Astrocyte of the cerebellum (primary cell): ENCODE data around the gene ENC1.

Experiments used
- DNase-seq: peaks from one replicate; pipeline ENCODE4 v3.0.0-alpha.2; 2011; ENCODE audit warnings: low read depth
- H3K4me3 ChIP-seq: 2 replicates; pipeline ENCODE4 v1.5.1; 2011; ENCODE audit warnings: mild to moderate bottlenecking, low read depth, low read length, moderate library complexity
- in situ Hi-C: cut with HindIII; loops from 2 replicates; pipeline ENCODE4 v1.10.0; 2017; ENCODE audit warnings: low sequenced_read_pairs
- TF ChIP-seq, protein P1 (sequence below): IDR thresholded peaks from 2 replicates; pipeline ENCODE4 v1.5.1; 2012; ENCODE audit warnings: low read length, low read depth, moderate library complexity, mild to moderate bottlenecking; ENCODE audit errors: missing control alignments

Gene ENC1

DNA sequence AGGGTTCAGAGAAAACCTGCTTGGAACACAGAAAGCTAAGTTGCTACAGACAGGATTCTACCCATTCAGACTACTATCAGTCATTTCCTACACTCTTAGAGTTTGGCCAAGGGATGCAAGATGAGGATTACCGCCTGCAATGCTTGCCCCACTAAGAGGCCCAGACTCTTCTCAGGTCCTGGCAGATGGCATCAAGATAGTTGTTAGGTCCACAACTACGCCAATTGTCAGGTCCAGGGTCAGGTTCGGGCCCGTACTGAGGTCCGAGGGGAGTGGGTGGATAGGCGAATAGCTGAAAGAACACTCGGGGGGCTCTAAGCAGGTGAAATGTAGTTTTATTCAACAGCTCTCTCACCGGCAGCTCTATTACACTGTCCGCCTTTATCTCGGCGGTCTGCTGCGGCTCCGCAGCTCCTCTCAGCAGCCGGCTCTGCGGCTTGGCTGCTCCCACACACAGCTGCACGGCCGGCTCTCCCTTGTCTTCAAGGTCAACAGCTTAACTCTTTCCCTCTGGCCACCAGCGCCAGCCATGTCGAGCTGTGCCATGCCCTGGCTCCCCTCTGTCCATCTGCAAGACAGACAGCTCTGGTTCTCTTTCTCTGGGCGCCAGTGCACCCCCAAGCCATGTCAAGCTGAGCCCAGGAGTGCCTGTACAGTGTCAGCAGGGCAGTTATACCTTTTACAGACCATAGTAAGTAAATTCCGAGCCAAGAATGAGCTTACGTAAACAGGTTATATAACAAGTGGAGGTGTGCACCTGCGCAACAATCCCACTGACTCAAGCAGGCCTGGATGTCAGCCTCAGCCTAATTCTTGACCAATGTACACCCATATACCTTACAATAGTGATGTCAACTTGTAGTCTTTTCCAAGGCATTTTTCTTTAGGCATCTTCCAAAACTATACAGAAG is 24.0 kb downstream of the ENC1 start:
- TF ChIP-seq, protein P1, sequence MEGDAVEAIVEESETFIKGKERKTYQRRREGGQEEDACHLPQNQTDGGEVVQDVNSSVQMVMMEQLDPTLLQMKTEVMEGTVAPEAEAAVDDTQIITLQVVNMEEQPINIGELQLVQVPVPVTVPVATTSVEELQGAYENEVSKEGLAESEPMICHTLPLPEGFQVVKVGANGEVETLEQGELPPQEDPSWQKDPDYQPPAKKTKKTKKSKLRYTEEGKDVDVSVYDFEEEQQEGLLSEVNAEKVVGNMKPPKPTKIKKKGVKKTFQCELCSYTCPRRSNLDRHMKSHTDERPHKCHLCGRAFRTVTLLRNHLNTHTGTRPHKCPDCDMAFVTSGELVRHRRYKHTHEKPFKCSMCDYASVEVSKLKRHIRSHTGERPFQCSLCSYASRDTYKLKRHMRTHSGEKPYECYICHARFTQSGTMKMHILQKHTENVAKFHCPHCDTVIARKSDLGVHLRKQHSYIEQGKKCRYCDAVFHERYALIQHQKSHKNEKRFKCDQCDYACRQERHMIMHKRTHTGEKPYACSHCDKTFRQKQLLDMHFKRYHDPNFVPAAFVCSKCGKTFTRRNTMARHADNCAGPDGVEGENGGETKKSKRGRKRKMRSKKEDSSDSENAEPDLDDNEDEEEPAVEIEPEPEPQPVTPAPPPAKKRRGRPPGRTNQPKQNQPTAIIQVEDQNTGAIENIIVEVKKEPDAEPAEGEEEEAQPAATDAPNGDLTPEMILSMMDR = no peak
- H3K4me3 ChIP-seq = no peak overlapping the region
- in situ Hi-C loops = no loop called here
- no peak for DNase-seq

DNA sequence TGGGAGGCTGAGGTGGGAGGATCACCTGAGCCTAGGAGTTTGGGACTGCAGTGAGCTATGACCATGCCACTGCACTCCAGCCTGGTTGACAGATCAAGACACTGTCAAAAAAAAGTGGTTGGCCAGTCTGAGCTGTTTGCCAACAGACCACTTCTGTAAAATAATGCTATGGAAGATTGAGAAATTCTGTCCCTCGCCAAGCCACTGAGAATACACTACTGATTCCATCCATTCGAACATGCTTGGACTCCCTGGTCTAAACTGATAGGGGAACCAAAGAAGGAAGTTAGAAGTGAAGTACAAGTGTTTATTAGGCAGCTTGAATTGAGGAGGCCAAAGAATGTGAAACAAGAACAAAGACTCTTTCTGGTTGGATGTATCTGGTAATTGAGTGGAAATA is 27.2 kb downstream of the ENC1 start:
- H3K4me3 ChIP-seq = no peak overlapping the region
- TF ChIP-seq, protein P1 = no peak
- DNase-seq = no peak
- in situ Hi-C loops = no loop called here

DNA sequence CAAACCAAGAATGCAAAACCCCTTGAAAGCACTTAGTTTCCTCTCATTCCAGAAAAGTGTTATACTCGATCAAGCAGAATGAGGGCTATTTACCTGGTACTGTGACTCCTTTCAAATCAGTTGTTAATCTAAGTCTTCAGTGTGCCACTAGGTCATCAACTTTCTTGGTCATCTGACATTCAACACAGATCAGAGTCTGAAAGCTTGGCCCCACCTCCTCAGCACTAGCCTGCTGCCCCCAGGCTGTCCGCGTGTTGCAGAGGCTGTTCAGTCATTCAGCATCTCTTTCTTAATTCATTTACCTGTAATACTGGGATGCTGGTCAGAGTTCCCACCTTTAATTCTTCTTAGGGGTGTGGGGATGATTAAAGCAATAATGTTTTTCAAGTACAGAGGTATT is 28.5 kb downstream of the ENC1 start:
- in situ Hi-C loops = no loop called here
- no peak for DNase-seq
- TF ChIP-seq, protein P1 = no peak
- H3K4me3 ChIP-seq = no peak overlapping the region

DNA sequence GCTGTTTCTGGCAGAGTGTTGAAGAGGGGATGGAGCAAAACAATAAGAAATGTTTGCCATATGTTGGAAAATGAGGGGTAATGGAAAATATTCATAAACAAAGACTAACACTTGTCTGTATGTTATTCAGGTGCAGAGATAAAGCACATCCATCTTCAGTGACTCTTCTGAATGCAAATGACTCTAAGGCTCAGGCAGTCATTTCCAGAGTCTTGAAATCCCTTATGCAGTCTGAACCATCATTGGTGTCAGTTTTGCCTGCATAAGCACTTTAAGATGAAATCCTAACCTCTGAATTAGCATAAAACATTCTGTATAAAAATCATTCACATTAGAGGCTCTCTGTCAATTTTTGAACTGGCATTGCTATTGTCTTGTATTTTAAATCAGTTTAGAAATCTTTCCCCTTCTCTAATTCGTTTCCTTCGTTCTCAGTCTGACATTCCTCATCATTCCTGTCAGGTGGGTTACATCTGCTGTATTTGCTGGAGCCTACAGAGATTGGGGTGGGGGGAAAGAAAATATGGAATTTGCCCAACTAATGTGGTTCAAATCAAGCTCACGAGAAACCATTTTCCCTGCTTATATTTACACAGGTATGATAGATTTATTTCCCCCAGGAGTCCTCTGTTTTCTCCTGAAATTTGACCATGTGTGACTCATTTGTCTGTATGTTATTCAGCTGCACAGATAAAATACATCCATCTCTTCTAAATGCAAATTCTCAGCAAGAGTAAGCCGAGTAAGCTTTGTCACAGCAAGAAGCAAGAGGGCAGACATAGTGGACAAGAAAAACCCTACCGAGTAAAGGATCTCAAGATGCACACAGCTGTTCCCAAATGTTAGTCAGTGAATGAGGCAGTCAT is 31.6 kb downstream of the ENC1 start:
- in situ Hi-C loops = no loop called here
- TF ChIP-seq, protein P1 = no peak
- H3K4me3 ChIP-seq = no peak overlapping the region
- DNase-seq = no peak

DNA sequence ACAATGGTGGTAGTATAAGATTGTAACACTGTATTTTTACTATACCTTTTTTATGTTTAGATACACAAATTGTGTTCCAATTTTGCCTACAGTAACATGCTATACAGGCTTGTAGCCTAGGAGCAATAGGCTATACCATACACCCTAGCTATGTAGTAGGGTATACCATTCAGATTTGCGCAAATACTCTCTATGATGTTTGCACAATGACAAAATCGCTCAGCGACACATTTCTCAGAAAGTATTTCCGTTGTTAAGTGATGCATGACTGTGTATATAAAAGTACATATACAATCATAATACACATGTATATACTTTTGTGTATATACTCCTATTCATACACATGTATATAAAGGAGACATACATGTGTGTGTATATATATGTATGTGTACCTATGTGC is 34.8 kb downstream of the ENC1 start:
- DNase-seq = no peak
- in situ Hi-C loops = no loop called here
- TF ChIP-seq, protein P1 = no peak
- H3K4me3 ChIP-seq = no peak overlapping the region

DNA sequence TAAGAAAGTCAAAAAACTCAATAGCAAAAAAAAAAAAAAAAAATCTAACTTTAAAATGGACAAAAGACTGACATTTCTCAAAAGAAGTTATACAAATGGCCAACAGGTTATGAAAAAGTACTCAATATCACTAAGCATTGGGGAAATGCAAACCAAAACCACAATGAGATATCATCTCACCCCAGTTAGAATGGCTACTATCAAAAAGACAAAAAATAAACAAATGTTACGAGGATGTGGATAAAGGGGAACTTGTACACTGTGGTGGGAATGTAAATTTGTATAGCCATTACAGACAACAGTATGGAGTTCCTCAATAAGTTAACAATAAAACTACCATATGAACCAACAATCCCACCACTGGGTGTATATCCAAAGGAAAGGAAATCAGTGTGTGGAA is 37.2 kb downstream of the ENC1 start:
- in situ Hi-C loops = no loop called here
- no peak overlapping the region for H3K4me3 ChIP-seq
- DNase-seq = no peak
- TF ChIP-seq, protein P1 = no peak
